ENCODE results near the gene IRS4. TPM values are rescaled to one million over a fixed set of nuclear protein-coding genes. Genes with fewer than 3 reads are reported as not detected.

IRS4 gene
- total RNA-seq, 4 donors from 2014 or later: not detected

- TF ChIP-seq CTCF (IDR thresholded peaks at IDR 0.05): no peak
- DNase-seq (ENCODE audit: low spot score) (no peak), ATAC-seq (ENCODE audit: low FRiP score) (no peak)
These were observed 31.5 kb downstream of the IRS4 start for GRCh38 chrX:108704839-108705238.

DNA sequence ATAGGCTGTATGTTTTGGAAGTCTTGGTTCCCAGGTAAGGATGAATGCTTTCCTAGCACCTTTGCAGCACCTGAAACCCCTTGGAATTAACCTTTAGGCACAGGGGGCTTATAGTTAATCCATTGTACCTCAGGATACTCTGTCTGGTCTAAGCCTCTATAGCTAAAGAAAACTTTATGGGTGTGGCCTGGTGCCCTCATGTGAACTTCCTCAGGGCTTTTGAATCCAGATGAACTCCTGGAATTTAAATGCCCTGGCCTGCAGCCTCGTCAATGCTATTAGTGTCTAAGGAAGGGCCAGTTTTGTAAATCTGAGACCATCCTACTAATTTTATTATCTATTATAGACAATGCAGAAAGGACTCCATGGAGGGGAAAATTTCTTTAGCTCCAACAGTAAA is 33.8 kb downstream of the IRS4 start:
- no peak for TF ChIP-seq CTCF (IDR thresholded peaks at IDR 0.05)
- ATAC-seq (ENCODE audit: low FRiP score): no peak
- DNase-seq (ENCODE audit: low spot score): no peak

DNA sequence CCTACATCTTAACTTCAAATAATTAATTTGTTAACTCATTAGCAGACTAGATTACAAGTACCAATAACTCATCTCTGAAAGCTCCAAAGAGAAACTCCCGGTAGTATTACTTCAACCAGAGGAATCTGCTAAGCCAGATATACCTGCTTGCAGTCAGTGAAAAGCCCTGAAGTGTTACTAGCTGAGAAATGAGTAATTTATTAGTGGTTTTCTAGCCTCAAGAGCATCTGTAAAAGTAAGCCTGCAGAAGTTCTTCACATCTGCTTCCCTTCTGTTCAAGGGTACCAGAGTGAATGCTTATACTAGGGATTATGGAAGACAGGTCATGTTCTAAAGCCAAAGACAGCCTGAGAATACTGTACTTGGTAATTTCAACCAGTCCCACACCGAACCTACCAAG is 34.7 kb downstream of the IRS4 start:
- ATAC-seq (ENCODE audit: low FRiP score): no peak
- no peak for DNase-seq (ENCODE audit: low spot score)
- TF ChIP-seq CTCF (IDR thresholded peaks at IDR 0.05): no peak

DNA sequence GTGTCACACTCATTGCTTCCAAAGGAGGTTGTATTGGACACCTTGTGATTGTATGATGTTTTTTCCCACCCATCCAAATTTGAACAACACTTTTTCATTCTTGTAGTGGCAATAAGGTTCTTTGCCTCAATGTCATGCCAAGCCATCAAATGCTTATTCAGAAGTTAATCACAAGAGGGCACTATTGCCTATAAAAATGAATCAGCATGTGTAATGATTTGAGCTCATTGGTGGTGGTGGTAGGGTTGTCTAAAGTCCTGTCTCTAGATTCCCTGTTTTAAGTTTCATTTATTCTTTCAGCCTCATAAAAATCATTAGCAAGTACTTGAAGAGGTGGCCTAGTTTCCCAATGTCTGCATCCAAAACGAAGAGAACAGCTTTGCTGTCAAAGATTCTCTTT is 37.0 kb downstream of the IRS4 start:
- DNase-seq (ENCODE audit: low spot score): no peak
- TF ChIP-seq CTCF (IDR thresholded peaks at IDR 0.05): no peak
- no peak for ATAC-seq (ENCODE audit: low FRiP score)

DNA sequence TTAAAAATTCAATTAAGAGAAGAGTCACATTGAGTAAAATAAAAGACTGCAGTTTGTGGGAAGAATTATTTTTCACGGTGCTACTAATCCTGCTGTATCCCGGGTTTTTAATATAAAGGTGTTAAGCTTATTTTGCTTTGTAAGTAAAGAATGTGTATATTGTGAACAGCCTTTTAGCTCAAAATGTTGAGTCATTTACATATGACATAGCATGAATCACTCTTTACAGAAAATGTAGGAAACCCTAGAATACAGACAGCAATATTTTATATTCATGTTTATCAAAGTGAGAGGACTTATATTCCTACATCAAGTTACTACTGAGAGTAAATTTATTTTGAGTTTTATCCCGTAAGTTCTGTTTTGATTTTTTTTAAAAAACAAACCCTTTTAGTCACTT is 39.7 kb downstream of the IRS4 start:
- DNase-seq (ENCODE audit: low spot score): no peak

More for the DNA sequence above, 39.7 kb downstream of the IRS4 start:
- TF ChIP-seq CTCF (IDR thresholded peaks at IDR 0.05): no peak
- no peak for ATAC-seq (ENCODE audit: low FRiP score)

Data from omental fat pad (tissue), 4 donors.